GM12892 (cell line): Measurements from ENCODE around the gene PGF.

Experiments used
- POLR2A ChIP-seq: IDR thresholded peaks from 2 replicates; pipeline ENCODE4 v1.6.1; 2011; ENCODE audit warnings: low read depth, low read length, control low read depth
- TAF1 ChIP-seq: IDR thresholded peaks from 2 replicates; pipeline ENCODE4 v1.6.1; 2011; ENCODE audit warnings: low read depth, mild to moderate bottlenecking, control low read depth, low read length, borderline replicate concordance

DNA sequence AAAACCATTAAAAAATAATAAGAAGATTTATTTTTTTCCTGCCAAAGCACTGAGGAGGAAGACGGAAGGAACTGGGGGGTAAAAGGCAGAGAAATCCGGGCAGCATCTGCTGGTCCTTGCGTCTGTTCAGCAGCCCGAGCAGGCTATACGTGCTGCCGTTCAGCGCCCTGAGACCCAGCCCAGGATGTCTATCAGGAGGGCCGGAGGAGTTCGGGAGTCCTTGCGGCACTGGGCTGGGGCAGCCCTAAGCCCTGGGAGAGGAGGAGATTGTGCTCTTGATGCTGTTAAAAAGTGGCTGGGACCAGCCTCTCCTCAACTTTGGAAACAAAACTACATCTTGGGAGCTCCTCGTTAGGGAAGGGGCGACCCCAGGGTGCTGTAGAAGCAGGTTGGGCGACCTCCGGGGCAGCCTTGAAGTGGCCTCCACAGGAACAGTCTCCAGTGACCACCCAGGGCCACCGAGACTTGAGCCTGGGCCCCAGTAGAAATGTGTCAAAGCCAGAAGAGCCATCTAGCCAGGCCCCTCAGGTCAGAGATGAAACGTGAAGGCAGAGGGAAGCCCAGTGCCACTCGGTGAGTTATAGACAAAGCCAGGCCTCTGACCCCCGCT is 14.3 kb downstream of the PGF start:
- TF ChIP-seq POLR2A, result no peak
- no peak for TF ChIP-seq TAF1
